Astrocyte (in vitro differentiated cells and primary cell): ENCODE results near the gene ITGB3BP. TPM values are rescaled to one million over a fixed set of nuclear protein-coding genes. Genes with fewer than 3 reads are reported as not detected.

Experiments used
- DNase-seq: peaks from one replicate; pipeline ENCODE4 v3.0.0-alpha.2; 2010; ENCODE audit warnings: low read depth
- FAIRE-seq: peaks from 2 replicates; lab custom pipeline; 2011; peaks lifted over from hg19 to GRCh38; lab: Jason Lieb, UNC
- H2AFZ ChIP-seq: 2 replicates; pipeline ENCODE4 v1.6.0; 2012; ENCODE audit warnings: low read depth, low read length, inconsistent platforms
- H3K27ac ChIP-seq: 2 replicates; pipeline ENCODE4 v1.5.1; 2011; ENCODE audit warnings: low read depth, low read length, inconsistent platforms
- H3K27me3 ChIP-seq: 2 replicates; pipeline ENCODE4 v1.6.0; 2011; ENCODE audit warnings: low read length, inconsistent platforms; ENCODE audit not compliant: insufficient read depth
- H3K36me3 ChIP-seq: 2 replicates; pipeline ENCODE4 v1.5.1; 2011; ENCODE audit warnings: low read length, inconsistent platforms; ENCODE audit not compliant: insufficient read depth
- H3K4me1 ChIP-seq: 2 replicates; pipeline ENCODE4 v1.5.1; 2011; ENCODE audit warnings: low read length, inconsistent platforms; ENCODE audit not compliant: insufficient read depth
- H3K4me2 ChIP-seq: 2 replicates; pipeline ENCODE4 v1.6.0; 2012; ENCODE audit warnings: low read length, inconsistent platforms
- H3K4me3 ChIP-seq: 2 replicates; pipeline ENCODE4 v1.5.1; 2011; ENCODE audit warnings: low read depth, mild to moderate bottlenecking, low read length, inconsistent platforms; ENCODE audit not compliant: insufficient read depth
- H3K79me2 ChIP-seq: 2 replicates; pipeline ENCODE4 v1.6.0; 2012; ENCODE audit warnings: mild to moderate bottlenecking, low read length, inconsistent platforms; ENCODE audit not compliant: insufficient read depth
- H3K9ac ChIP-seq: 2 replicates; pipeline ENCODE4 v1.6.0; 2012; ENCODE audit warnings: mild to moderate bottlenecking, low read length, inconsistent platforms
- H3K9me3 ChIP-seq: 2 replicates; pipeline ENCODE4 v1.5.1; 2012; ENCODE audit warnings: low read depth, mild to moderate bottlenecking, low read length, inconsistent platforms; ENCODE audit not compliant: insufficient read depth
- H4K20me1 ChIP-seq: 2 replicates; pipeline ENCODE4 v1.6.0; 2012; ENCODE audit warnings: low read length, inconsistent platforms; ENCODE audit not compliant: insufficient read depth
- H3K27ac Mint-ChIP-seq: one replicate; pipeline ENCODE4 v1.8.0; 2021; ENCODE audit warnings: mild to moderate bottlenecking, mixed read lengths; ENCODE audit not compliant: unreplicated experiment
- H3K27me3 Mint-ChIP-seq: one replicate; pipeline ENCODE4 v1.8.0; 2021; ENCODE audit warnings: low read depth, mixed read lengths; ENCODE audit not compliant: unreplicated experiment
- H3K36me3 Mint-ChIP-seq: one replicate; pipeline ENCODE4 v1.8.0; 2021; ENCODE audit warnings: low read depth, mixed read lengths; ENCODE audit not compliant: unreplicated experiment
- H3K4me1 Mint-ChIP-seq: one replicate; pipeline ENCODE4 v1.8.0; 2021; ENCODE audit warnings: low read depth, mixed read lengths; ENCODE audit not compliant: unreplicated experiment
- H3K4me3 Mint-ChIP-seq: one replicate; pipeline ENCODE4 v1.8.0; 2021; ENCODE audit warnings: mild to moderate bottlenecking, moderate library complexity, mixed read lengths; ENCODE audit not compliant: unreplicated experiment
- H3K9me3 Mint-ChIP-seq: one replicate; pipeline ENCODE4 v1.8.0; 2021; ENCODE audit warnings: mild to moderate bottlenecking, mixed read lengths; ENCODE audit not compliant: unreplicated experiment
- EZH2 ChIP-seq: IDR thresholded peaks from 2 replicates; pipeline ENCODE4 v1.6.1; 2012; ENCODE audit warnings: mild to moderate bottlenecking, low read length, inconsistent platforms; ENCODE audit not compliant: insufficient read depth
- total RNA-seq: library from RNA; stranded (reverse); gene quantifications from 2 replicates; pipeline ENCODE4 v1.2.1, GENCODE V29; 2021
- TF ChIP-seq, protein P1 (sequence below): IDR thresholded peaks from 2 replicates; pipeline ENCODE4 v1.5.1; 2011; ENCODE audit warnings: low read depth, mild to moderate bottlenecking, inconsistent platforms, low read length, moderate library complexity; ENCODE audit not compliant: insufficient read depth

Gene ITGB3BP
- total RNA-seq, 1 donor from 2014 or later: 15.6 TPM

DNA sequence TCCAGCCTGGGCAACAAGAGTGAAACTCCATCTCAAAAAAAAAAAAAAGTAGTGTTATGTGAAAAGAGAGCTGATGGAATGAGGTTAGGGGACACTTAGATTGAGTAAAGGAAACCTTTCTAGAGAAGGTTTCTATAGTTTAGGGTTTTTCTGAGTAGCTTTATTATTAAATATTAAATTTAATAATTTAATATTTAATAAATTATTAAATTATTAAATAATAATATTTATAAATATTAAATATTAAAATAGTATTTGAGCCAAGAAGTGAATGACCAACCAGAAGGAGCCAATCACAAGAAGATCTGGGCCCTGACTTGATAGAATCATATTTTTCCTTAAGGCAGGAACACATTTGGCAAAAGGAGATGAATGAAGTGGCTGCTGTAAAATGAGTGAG, 104.9 kb downstream of the ITGB3BP start:
- DNase-seq: no peak
- FAIRE-seq: no peak
- TF ChIP-seq, protein P1, sequence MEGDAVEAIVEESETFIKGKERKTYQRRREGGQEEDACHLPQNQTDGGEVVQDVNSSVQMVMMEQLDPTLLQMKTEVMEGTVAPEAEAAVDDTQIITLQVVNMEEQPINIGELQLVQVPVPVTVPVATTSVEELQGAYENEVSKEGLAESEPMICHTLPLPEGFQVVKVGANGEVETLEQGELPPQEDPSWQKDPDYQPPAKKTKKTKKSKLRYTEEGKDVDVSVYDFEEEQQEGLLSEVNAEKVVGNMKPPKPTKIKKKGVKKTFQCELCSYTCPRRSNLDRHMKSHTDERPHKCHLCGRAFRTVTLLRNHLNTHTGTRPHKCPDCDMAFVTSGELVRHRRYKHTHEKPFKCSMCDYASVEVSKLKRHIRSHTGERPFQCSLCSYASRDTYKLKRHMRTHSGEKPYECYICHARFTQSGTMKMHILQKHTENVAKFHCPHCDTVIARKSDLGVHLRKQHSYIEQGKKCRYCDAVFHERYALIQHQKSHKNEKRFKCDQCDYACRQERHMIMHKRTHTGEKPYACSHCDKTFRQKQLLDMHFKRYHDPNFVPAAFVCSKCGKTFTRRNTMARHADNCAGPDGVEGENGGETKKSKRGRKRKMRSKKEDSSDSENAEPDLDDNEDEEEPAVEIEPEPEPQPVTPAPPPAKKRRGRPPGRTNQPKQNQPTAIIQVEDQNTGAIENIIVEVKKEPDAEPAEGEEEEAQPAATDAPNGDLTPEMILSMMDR: no peak
- no peak for TF ChIP-seq EZH2
- Mint-ChIP-seq H3K36me3 (no peaks in the 10 kb centered on the region), H3K27ac (no peak overlapping the region), H3K9me3 (peaks cover 2% of the 10 kb centered on the region), H3K27me3 (no peaks in the 10 kb centered on the region), H3K4me1 (no peaks in the 10 kb centered on the region), H3K4me3 (no peak overlapping the region)
- no peak overlapping the region for H3K4me3 ChIP-seq
- no peak overlapping the region for H2AFZ ChIP-seq
- H3K79me2 ChIP-seq: no peaks in the 10 kb centered on the region
- no peaks in the 10 kb centered on the region for H4K20me1 ChIP-seq
- no peak overlapping the region for H3K4me2 ChIP-seq
- no peak overlapping the region for H3K9ac ChIP-seq
- no peak overlapping the region for H3K27ac ChIP-seq
- H3K4me1 ChIP-seq: no peaks in the 10 kb centered on the region
- H3K36me3 ChIP-seq: no peaks in the 10 kb centered on the region
- no peaks in the 10 kb centered on the region for H3K9me3 ChIP-seq
- H3K27me3 ChIP-seq: no peaks in the 10 kb centered on the region

DNA sequence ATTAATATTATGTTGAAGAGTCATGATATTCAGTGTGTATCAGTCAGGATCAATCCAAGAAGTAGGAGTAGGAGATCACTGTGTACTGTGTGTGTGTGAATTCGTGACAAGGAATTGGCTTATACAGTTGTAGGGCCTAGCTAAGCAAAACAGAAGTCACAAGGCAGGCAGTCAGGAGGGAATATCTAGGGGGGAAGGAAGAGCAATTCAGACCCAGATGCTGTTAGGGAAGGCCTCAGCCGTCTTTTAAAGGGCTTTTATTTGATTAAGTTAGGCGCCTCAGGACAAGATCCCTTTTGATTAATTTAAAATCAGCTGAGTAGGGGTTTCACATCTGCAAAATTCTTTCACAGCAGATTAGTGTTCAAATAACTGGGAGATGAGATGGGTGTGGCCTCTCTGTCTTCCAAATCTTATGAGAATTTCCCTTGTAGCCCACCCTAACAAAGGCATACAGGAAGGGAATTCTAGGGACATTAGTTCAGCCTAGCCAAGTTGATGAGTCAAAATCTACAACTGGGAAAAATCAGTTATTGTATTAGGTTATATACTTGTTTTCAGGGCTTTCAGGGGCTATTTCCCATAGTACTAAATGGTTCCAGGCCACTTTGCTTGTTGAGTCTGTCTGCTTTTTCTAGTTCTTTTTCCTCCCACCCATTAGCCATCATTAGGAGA, 108.2 kb downstream of the ITGB3BP start:
- Histone ChIP-seq H3K4me3 (no peak overlapping the region), H3K9ac (no peak overlapping the region), H2AFZ (no peak overlapping the region), H3K79me2 (no peaks in the 10 kb centered on the region), H3K4me1 (no peaks in the 10 kb centered on the region), H3K27me3 (no peaks in the 10 kb centered on the region), H3K9me3 (no peaks in the 10 kb centered on the region), H4K20me1 (no peaks in the 10 kb centered on the region), H3K27ac (no peak overlapping the region), H3K4me2 (no peak overlapping the region), H3K36me3 (no peaks in the 10 kb centered on the region)
- no peak overlapping the region for H3K4me3 Mint-ChIP-seq
- TF ChIP-seq EZH2: no peak
- TF ChIP-seq, protein P1: no peak
- H3K27ac Mint-ChIP-seq: no peak overlapping the region
- peaks cover 2% of the 10 kb centered on the region for H3K9me3 Mint-ChIP-seq
- H3K27me3 Mint-ChIP-seq: no peaks in the 10 kb centered on the region
- H3K36me3 Mint-ChIP-seq: no peaks in the 10 kb centered on the region
- no peaks in the 10 kb centered on the region for H3K4me1 Mint-ChIP-seq
- FAIRE-seq: no peak
- no peak for DNase-seq

DNA sequence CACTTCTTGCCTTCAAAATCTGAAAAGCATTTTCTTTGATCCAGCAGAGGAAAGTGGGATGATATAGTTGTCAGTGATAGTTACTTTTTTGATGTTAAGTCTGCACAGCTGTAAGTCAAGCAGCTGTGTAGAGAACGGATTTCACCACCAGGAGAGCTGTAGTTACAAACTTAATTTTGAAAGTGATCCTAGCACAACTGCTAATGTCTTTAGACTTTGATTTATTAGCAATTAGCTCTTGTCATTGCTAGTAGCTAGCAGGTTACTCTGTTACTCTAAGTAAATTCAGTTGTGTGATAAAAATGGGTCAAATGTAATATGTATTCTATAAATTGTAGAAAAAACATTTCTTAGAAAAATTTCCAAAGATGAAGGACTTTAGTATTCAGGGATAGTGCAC, 109.6 kb downstream of the ITGB3BP start:
- Histone ChIP-seq H3K9ac (no peak overlapping the region), H3K36me3 (no peaks in the 10 kb centered on the region), H3K4me2 (no peak overlapping the region), H3K79me2 (no peaks in the 10 kb centered on the region), H3K27me3 (no peaks in the 10 kb centered on the region), H4K20me1 (no peaks in the 10 kb centered on the region), H3K27ac (no peak overlapping the region), H2AFZ (no peak overlapping the region), H3K4me3 (no peak overlapping the region), H3K9me3 (no peaks in the 10 kb centered on the region), H3K4me1 (no peaks in the 10 kb centered on the region)
- no peaks in the 10 kb centered on the region for H3K4me1 Mint-ChIP-seq
- no peak for FAIRE-seq
- no peak for DNase-seq
- H3K27me3 Mint-ChIP-seq: no peaks in the 10 kb centered on the region
- H3K27ac Mint-ChIP-seq: no peak overlapping the region
- TF ChIP-seq, protein P1: no peak
- no peak for TF ChIP-seq EZH2
- no peak overlapping the region for H3K4me3 Mint-ChIP-seq
- H3K36me3 Mint-ChIP-seq: no peaks in the 10 kb centered on the region
- H3K9me3 Mint-ChIP-seq: peaks cover 2% of the 10 kb centered on the region
